PFSK-1 (cell line): ENCODE results near the gene CEMIP.

ENCODE experiments used
- FOXP2 ChIP-seq: optimal IDR thresholded peaks from 2 replicates; pipeline ENCODE3; 2011; ENCODE audit warnings: borderline replicate concordance, control low read depth, inconsistent platforms; ENCODE audit not compliant: insufficient read depth; ENCODE audit errors: extremely low read length, extremely low read depth
- POLR2AphosphoS5 ChIP-seq: IDR thresholded peaks from 2 replicates; pipeline ENCODE4 v1.6.1; 2012; ENCODE audit warnings: low read depth, mild to moderate bottlenecking, control low read depth, low read length, moderate library complexity
- SIN3A ChIP-seq: IDR thresholded peaks from 2 replicates; pipeline ENCODE4 v1.6.1; 2012; ENCODE audit warnings: mild to moderate bottlenecking, low read length, moderate library complexity, borderline replicate concordance; ENCODE audit not compliant: insufficient read depth
- TAF1 ChIP-seq: IDR thresholded peaks from 2 replicates; pipeline ENCODE4 v1.6.1; 2012; ENCODE audit warnings: low read length, control low read depth, borderline replicate concordance; ENCODE audit not compliant: insufficient read depth
- TF ChIP-seq, protein P1 (sequence below), 2 experiments: IDR thresholded peaks; 2 replicates each; pipeline versions ENCODE4 v1.6.1 to v1.8.0; 2011 to 2012; ENCODE audit warnings: low read depth in 2 of 2, low read length in 2 of 2, control low read depth in 1 of 2, inconsistent platforms in 1 of 2, mild to moderate bottlenecking in 1 of 2, moderate library complexity in 1 of 2; ENCODE audit not compliant: insufficient read depth in 1 of 2

The CEMIP gene

DNA sequence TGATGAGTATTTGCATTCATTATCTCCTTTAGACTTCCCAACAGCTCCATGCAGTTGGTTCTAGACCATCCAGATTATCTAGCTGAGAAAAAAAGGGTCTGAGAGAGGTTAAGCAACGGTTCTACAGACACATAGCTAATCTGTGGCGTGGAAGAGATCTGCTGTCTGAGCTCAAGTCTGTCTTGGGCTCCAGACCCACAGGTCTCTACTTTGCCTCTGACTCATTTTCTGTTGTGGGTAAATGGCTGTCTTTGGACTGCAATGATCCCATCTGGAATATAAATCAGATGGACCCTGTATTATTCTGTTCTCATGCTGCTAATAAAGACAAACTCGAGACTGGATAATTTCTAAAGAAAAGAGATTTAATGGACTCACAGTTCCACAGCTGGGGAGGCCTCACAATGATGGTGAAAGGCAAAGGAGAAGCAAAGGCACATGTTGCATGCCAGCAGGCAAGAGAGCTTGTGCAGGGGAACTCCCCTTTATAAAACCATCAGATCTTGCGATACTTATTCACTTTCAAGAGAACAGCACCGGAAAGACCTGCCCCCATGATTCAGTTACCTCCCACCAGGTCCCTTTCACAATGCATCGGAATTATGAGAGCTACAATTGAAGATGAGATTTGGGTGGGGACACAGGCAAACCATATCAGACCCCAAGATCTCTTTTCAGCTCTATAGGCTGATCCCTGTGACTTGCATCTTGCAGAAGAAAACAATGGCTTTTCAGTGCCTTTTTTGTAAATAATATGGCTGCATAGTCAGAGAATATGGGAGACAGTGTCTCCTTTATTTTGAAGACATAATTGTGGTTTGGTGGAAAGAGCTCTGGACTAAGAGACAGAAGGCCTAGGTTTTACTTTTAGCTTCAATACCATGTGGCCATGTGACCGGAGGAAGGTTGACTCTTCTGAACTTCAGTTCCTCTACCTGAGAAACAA lies 24.7 kb downstream of the CEMIP start:
- TF ChIP-seq SIN3A = no peak
- TF ChIP-seq, protein P1, sequence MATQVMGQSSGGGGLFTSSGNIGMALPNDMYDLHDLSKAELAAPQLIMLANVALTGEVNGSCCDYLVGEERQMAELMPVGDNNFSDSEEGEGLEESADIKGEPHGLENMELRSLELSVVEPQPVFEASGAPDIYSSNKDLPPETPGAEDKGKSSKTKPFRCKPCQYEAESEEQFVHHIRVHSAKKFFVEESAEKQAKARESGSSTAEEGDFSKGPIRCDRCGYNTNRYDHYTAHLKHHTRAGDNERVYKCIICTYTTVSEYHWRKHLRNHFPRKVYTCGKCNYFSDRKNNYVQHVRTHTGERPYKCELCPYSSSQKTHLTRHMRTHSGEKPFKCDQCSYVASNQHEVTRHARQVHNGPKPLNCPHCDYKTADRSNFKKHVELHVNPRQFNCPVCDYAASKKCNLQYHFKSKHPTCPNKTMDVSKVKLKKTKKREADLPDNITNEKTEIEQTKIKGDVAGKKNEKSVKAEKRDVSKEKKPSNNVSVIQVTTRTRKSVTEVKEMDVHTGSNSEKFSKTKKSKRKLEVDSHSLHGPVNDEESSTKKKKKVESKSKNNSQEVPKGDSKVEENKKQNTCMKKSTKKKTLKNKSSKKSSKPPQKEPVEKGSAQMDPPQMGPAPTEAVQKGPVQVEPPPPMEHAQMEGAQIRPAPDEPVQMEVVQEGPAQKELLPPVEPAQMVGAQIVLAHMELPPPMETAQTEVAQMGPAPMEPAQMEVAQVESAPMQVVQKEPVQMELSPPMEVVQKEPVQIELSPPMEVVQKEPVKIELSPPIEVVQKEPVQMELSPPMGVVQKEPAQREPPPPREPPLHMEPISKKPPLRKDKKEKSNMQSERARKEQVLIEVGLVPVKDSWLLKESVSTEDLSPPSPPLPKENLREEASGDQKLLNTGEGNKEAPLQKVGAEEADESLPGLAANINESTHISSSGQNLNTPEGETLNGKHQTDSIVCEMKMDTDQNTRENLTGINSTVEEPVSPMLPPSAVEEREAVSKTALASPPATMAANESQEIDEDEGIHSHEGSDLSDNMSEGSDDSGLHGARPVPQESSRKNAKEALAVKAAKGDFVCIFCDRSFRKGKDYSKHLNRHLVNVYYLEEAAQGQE (IDR thresholded peaks at IDR 0.05; ENCODE audit: insufficient read depth in 1 of 2, low read depth in 2 of 2, low read length in 2 of 2) = no peak
- no peak for TF ChIP-seq FOXP2
- TF ChIP-seq TAF1 = no peak
- TF ChIP-seq POLR2AphosphoS5 = no peak

DNA sequence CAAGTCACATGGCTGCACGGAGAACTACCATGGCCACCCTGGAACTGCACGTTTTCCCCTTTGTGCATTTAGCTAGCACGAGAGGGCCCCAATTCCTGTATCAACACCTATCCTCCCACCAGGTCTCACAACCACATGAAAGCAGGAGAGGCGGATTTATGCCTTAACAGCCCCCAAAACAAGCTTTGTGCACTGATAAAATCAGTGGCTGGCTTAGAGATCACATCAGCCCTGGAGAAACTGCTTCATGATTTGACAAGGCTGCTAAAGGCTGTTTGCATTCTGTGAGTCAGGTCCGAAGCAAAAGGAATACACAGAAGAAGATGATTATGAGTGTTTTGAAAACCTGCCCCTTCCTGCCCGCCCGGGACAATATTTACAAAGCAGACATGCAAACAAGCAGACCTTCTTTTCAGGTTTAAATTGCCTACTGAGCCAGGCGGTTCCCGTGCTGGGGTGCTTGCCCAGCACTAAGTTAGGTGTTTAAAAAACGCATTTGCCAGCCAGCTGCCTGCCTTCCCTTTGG lies 25.9 kb downstream of the CEMIP start:
- TF ChIP-seq TAF1 (no peak), FOXP2 (no peak), SIN3A (no peak), POLR2AphosphoS5 (no peak)
- TF ChIP-seq, protein P1 (IDR thresholded peaks at IDR 0.05; ENCODE audit: insufficient read depth in 1 of 2, low read depth in 2 of 2, low read length in 2 of 2) = no peak

DNA sequence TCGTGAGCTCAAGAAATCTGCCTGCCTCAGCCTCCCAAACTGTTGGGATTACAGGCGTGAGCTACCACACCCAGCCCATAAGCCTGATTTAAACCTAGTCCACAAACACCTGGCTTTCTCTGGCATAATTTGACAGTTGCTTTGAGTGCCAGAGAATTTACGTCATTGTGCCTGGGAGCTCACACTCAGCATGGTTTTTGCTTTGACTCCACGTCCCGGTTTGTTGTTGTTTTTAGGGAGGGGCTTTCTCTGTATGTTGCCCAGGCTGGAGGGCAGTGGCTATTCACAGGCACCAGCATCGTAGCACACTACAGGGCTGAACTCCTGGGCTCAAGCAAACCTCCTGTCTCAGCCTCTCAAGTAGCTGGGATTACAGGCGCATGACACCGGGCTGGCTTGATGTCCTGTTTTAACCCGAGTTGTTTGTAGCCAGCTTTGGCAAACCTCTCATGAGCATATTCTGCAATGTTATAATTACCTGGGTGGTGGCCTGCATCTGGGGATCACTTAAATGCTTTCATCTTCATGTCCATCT lies 32.7 kb downstream of the CEMIP start:
- TF ChIP-seq, protein P1 (IDR thresholded peaks at IDR 0.05; ENCODE audit: insufficient read depth in 1 of 2, low read depth in 2 of 2, low read length in 2 of 2) = no peak
- TF ChIP-seq TAF1 (no peak), POLR2AphosphoS5 (no peak), SIN3A (no peak)

DNA sequence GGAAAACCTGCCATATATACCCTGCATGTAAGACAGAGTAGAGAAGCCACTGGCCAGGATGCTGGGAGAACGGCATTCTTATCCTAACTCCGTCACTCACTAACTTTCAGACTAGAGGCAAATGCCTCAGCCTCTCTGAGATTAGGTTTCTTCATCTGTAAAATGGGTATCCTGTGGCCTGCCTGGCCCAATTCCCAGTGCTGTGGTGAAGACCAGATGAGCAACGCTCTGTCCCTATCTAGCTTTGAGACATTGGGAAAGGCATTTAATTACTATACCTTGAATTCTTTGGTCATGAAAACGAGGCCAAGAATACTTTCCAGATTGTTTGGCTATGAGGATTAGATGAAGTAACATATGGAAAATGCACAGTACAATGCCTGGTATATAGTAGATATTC lies 35.9 kb downstream of the CEMIP start:
- TF ChIP-seq FOXP2 (no peak), SIN3A (no peak), TAF1 (no peak), POLR2AphosphoS5 (no peak)
- TF ChIP-seq, protein P1 (IDR thresholded peaks at IDR 0.05; ENCODE audit: insufficient read depth in 1 of 2, low read depth in 2 of 2, low read length in 2 of 2) = no peak
